Measurements from ENCODE around the gene ANKRD62.
"Not testable (repeated sequence)": the region's sequence is repeated elsewhere in the genome, so short reads cannot be mapped to it uniquely, and the experiment has no call there.

The ANKRD62 gene

DNA sequence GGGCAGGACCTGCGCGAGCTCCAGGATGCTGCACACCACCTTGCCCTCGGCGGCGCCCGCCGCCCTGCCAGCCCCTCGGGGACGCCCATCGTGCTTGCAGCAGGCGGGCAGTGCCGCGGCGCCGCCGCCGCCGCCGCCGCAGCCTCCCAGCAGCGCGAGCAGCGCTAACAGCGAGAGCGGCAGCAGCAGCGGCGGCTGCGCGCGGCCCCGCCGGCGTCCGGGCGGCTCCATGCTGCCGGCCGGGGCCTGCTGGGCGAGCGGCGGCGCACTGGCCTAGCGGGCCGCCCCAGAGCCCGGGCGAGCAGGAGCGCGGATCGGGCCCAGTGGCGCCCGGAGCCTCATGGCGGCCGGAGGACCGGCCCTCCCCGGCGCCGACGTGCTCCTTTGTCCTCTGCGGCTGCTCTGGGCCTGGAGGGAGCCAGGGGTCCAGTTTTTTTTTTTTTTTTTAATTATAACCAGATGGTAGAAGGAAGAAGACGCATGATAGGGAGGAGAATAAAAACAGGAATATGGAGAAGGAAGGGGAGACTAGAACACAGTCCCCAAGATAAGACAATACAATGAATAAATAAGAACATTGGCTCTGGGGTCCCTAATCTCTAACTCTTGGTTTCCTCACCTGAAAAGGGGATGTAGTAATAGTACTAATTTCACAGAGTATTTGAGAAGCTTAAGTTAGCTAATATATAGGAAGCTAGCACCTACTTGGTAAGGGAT, 17.1 kb upstream of the ANKRD62 start:
- ATAC-seq (replicated peaks), result peak; percentile 79 to 83
- Mint-ChIP-seq H3K27ac (no peak overlapping the region), H3K4me3 (peak overlapping the region; percentile 62 to 73), H3K27me3 (peaks cover 16 to 18% of the 10 kb centered on the region in 2 donors), H3K9me3 (no peaks in the 10 kb centered on the region), H3K4me1 (no peaks in the 10 kb centered on the region), H3K36me3 (no peaks in the 10 kb centered on the region)
- DNase-seq, result no peak

DNA sequence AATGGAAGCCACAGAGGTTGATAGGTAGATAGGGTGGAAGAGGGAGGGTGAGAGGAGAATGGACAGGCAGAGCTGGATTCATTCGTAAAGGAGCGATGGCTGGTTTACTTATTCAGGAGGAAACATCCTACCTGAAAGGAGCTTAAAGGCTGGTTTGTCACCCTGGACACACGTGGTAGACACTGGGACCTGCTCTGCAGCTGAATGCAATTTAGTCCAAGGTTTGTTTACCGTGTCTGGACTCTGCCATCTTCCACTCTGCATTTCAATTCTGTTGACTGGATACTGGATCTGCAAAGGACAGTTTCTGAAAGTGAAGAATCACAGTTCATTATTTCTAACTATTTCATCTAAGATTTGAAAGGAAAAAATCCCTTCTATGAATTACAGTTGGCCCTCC, 15.6 kb upstream of the ANKRD62 start:
- not testable (repeated sequence) for H3K4me1 Mint-ChIP-seq; H3K27ac Mint-ChIP-seq; ATAC-seq (replicated peaks)

DNA sequence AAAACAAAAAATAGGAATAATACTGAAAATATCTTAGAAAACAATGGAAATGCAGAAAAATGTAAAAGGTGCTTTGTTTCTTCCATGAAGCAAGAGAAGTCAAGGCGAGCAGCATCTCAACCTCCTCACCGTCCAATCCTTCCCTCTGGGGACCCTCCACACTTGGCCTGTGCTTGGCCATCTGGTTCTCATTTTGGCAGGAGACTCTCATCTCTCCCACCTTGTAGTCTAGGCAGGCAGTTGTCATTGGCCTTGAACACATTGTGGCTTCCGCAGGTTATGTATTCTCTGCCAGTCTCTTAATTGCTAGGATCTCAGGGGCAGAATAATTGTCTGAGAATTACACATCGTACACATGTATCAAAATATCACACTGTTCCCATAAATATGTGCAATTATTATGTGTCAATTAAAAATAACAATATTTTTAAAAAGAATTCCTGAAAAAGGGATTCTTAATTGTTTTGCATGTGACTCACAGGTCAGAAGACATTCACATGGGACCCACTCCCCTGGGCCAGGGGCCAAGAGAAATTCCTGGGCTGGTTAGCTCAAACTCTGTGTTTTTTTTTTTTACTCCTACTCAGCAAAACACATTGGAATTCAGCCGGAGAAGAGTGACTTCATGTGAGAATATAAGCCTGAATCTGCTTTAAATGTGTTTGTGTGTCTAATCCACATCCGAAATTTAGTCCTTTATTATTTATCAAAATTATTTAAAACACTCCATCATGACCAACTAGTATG, 14.0 kb upstream of the ANKRD62 start:
- Mint-ChIP-seq H3K4me1 (no peaks in the 10 kb centered on the region), H3K27me3 (peaks cover 11 to 31% of the 10 kb centered on the region in 2 donors), H3K27ac (no peak overlapping the region), H3K9me3 (no peaks in the 10 kb centered on the region), H3K36me3 (no peaks in the 10 kb centered on the region), H3K4me3 (no peak overlapping the region)
- ATAC-seq (replicated peaks) (no peak), DNase-seq (no peak)

More for the DNA sequence above, 15.6 kb upstream of the ANKRD62 start:
- H3K27me3 Mint-ChIP-seq, result peaks cover 16 to 24% of the 10 kb centered on the region in 2 donors
- H3K9me3 Mint-ChIP-seq, DNase-seq, H3K36me3 Mint-ChIP-seq, H3K4me3 Mint-ChIP-seq: not testable (repeated sequence)

DNA sequence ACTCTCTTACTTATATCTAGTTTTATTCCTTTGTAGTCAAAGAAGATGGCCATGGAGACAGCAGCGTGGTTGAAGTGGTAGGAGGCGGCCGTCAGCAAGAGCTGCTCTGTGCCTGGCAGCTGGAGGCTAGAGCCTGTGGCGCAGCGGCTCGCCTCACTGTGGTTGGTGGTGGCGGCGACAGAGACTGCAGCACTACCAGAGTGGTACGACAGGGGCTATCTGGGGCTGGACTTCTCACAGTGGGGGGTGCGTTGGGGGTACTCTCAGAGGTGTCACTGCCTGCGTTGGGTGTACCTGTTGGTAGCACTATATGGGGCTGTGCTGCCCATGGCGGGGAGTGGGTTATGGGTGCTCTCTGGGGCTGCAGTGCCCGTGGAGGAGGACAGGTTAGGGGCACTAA, 8.5 kb upstream of the ANKRD62 start:
- no peak for ATAC-seq (replicated peaks)
- Mint-ChIP-seq H3K4me3 (no peak overlapping the region), H3K36me3 (no peaks in the 10 kb centered on the region), H3K27ac (no peak overlapping the region), H3K9me3 (peaks cover 0 to 1% of the 10 kb centered on the region in 2 donors), H3K27me3 (peaks cover 8 to 35% of the 10 kb centered on the region in 2 donors), H3K4me1 (no peaks in the 10 kb centered on the region)
- DNase-seq, result no peak

DNA sequence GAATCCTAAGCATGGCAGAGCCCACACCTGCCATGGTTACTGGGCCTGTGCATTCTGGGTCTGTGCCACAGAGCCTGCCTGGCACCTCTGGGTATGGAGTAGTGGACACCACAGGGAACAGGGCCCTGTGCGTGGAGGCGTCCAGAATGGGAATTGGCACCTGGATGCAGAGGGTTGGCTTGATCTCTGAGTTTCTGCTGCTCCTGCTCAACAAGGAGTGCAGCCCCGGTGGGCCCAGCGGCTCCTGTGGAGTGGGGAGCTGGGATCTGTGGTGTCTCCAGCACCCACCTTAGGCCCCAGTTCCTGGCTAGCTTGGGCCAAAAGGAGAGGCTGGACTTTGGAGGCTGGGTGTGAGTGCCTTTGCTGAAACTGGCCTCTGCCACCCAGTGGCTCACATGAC, 7.9 kb upstream of the ANKRD62 start:
- H3K27me3 Mint-ChIP-seq, result peaks cover 8 to 35% of the 10 kb centered on the region in 2 donors
- no peak overlapping the region for H3K4me3 Mint-ChIP-seq
- no peaks in the 10 kb centered on the region for H3K4me1 Mint-ChIP-seq
- H3K27ac Mint-ChIP-seq, result no peak overlapping the region
- ATAC-seq (replicated peaks) (no peak), DNase-seq (no peak)
- H3K36me3 Mint-ChIP-seq, result no peaks in the 10 kb centered on the region
- peaks cover 0 to 1% of the 10 kb centered on the region in 2 donors for H3K9me3 Mint-ChIP-seq

DNA sequence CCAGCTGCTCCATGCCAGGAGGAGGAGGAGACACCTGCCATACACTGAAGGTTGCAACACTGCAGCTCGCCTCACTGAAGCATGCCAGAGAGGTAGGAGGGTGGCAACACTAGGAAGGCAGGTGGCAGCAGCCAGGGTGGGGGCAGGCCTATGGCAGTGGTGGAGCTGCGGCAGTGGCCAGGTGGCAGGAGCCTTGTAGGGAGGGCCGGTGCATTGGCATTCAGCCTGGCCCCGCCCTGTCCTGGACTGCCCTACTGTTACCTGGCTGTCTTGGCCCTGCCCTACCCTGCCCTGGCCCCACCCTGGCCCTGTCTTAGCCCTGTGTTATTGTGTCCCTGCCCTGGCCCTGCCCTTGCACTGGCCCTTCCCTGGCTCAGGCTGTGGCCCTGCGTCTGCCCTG, 7.4 kb upstream of the ANKRD62 start:
- Mint-ChIP-seq H3K4me3 (no peak overlapping the region), H3K27me3 (peaks cover 10 to 35% of the 10 kb centered on the region in 2 donors), H3K4me1 (no peaks in the 10 kb centered on the region), H3K36me3 (no peaks in the 10 kb centered on the region), H3K27ac (no peak overlapping the region), H3K9me3 (peaks cover 0 to 1% of the 10 kb centered on the region in 2 donors)
- DNase-seq, result no peak
- ATAC-seq (replicated peaks), result peak in 1 of 2 donors; percentile 14

DNA sequence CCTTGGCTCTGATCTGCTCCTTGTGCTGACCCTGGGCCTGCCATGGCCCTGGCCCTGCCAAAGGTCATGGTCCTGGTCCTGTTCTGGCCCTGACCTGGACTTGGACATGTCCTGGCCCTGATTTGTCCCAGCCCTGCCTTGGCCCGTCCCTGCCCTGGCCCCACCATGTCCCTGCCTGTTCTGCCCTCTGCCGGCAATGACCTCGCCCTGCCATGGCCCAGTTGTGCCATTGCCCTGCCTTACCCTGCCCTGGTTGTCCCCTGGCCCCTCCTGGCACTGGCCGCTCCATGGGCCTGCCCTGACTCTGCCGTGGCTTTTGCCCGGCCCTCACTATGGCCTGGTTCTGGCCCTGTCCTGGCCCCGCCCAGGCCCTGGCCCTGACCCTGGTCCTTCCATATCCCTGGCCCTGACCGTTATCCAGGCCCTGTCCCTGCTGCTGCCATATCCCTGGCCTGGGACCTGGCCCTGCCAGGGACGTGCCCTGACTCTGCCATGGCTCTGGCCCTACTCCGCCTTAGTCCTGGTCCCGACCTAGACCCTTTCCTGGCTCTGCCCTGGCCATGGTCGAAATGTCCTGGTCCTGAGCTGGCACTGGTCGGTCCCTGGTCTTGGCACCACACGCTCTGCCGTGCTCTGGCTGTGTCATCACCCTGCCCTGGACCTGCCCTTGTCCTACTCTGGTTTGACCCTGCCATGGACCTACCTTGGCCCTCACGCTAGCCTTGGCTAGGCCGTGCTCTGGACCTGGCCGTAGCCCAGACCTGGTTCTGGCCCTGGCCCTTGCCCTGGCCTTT, 6.8 kb upstream of the ANKRD62 start:
- Mint-ChIP-seq H3K36me3 (no peaks in the 10 kb centered on the region), H3K4me1 (no peaks in the 10 kb centered on the region), H3K4me3 (no peak overlapping the region), H3K27ac (no peak overlapping the region), H3K27me3 (peaks cover 12 to 38% of the 10 kb centered on the region in 2 donors), H3K9me3 (peaks cover 0 to 1% of the 10 kb centered on the region in 2 donors)
- ATAC-seq (replicated peaks), result peak in 1 of 2 donors; percentile 5
- no peak for DNase-seq

DNA sequence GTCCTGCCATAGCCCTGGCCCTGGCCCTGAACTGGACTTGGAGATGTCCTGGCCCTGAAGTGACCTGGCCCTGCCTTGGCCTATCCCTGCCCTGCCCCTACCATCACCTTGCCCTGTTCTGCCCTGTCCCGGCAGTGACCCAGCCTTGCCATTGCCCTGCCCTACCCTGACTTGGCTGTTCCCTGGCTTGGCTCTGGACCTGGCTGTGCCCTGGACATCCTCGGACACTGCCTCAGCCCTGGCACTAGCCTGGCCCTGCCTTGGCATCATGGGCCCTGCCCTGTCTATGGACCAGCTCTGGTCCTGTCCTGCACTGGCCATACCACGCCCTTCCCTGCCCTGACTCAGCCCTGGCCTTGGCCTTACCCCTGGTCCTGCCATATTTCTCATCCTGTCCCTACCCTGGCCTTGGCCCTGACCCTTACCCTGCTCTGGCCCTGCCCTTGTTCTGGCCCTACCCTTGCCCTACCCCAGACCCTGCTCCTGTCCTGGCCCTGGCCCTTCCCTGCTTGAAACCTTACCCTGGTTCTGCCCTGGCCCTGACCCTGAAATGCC, 6.1 kb upstream of the ANKRD62 start:
- H3K4me3 Mint-ChIP-seq, result no peak overlapping the region
- ATAC-seq (replicated peaks), result no peak

DNA sequence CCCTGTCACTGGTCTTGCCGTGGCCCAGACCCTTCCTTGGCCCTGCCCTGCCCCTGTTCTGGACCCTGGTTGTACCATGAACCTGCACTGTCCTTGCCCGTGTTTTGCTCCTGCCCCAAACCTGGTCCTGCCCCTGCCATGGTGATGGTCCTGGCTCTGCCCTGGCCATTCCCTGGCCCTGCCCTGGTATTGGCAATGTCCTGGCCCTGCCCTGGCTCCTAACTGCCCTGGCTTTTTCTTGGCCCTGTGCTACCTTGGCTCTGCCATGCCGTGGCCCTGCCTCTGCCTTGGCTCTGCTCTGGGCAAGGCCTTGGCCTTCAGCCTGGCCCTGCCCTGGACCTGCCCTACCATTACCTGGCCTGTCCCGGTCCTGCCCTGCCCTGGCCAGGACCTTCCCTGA, 5.5 kb upstream of the ANKRD62 start:
- Mint-ChIP-seq H3K4me1 (no peaks in the 10 kb centered on the region), H3K4me3 (no peak overlapping the region), H3K9me3 (peaks cover 4% of the 10 kb centered on the region in 2 donors), H3K36me3 (peaks cover 0 to 2% of the 10 kb centered on the region in 2 donors), H3K27ac (no peak overlapping the region), H3K27me3 (peaks cover 17 to 39% of the 10 kb centered on the region in 2 donors)
- DNase-seq (no peak), ATAC-seq (replicated peaks) (no peak)

More for the DNA sequence above, 6.1 kb upstream of the ANKRD62 start:
- Mint-ChIP-seq H3K9me3 (peaks cover 0 to 1% of the 10 kb centered on the region in 2 donors), H3K36me3 (no peaks in the 10 kb centered on the region), H3K4me1 (no peaks in the 10 kb centered on the region), H3K27me3 (peaks cover 12 to 36% of the 10 kb centered on the region in 2 donors), H3K27ac (no peak overlapping the region)
- no peak for DNase-seq

DNA sequence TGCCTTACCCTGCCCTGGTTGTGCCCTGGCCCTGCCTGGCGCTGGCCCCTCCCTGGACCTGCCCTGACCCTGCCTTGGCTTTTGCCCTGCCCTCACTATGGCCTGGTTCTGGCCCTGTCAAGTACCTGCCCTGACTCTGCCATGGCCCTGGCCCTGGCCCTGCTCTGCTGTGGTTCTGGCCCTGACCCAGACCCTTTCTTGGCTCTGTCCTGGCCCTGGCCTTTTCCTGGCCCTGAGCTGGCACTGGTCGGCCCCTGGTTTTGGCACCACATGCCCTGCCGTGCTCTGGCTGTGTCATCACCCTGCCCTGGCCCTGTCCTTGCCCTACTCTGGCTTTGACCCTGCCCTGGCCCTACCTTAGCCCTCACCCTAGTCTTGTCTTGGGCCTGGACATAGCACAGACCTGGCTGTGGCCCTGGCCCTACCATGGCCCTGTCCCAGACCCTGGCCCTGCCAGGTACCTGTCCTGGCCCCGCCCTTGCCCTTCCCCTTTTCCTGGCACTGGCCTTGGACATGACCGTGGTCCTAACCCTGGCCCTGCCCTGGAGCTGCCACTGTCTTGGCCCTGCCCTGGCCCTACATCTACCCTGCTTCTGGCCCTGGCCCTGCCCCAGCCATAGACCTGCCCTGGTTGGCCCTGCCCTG, 4.8 kb upstream of the ANKRD62 start:
- peaks cover 0 to 2% of the 10 kb centered on the region in 2 donors for H3K36me3 Mint-ChIP-seq
- H3K4me3 Mint-ChIP-seq, result no peak overlapping the region
- peaks cover 4 to 6% of the 10 kb centered on the region in 2 donors for H3K9me3 Mint-ChIP-seq
- peaks cover 20 to 36% of the 10 kb centered on the region in 2 donors for H3K27me3 Mint-ChIP-seq
- DNase-seq (no peak), ATAC-seq (replicated peaks) (no peak)
- no peaks in the 10 kb centered on the region for H3K4me1 Mint-ChIP-seq
- H3K27ac Mint-ChIP-seq, result no peak overlapping the region

DNA sequence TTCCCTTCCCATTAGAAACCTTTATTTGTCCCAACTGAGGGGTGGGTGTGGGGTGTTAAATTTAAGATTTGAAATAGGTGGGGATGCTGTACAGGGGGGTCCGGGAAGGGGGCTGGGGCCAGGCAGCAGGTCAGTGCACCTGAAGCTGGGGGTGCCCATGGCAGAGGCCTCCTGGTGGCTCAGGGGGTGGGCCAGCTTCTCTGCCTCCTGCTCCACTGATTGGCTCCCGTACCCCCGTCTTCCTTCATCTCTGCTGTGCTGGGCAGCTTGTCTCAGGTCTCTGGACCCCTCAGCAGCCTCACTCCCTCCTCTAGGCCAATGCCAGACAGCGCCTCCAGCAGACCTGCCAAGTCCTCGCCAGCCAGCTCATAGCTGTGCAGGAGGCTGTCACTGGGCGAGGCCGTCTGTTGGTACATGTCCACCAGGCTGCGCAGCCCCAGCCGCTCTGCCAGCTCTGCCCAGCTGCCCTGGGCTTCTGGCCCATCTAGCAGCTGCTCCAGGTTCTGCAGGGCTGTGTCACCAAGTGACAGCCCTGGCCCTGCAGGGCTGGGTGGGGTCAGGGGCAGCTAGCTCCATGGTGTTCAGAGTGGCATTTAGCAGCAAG, 2.0 kb upstream of the ANKRD62 start:
- no peak overlapping the region for H3K27ac Mint-ChIP-seq
- DNase-seq (no peak), ATAC-seq (replicated peaks) (peak in 1 of 2 donors; percentile 12)
- peaks cover 0 to 2% of the 10 kb centered on the region in 2 donors for H3K36me3 Mint-ChIP-seq
- no peaks in the 10 kb centered on the region for H3K4me1 Mint-ChIP-seq
- peaks cover 26 to 31% of the 10 kb centered on the region in 2 donors for H3K27me3 Mint-ChIP-seq
- H3K9me3 Mint-ChIP-seq, result peaks cover 4 to 8% of the 10 kb centered on the region in 2 donors
- H3K4me3 Mint-ChIP-seq, result no peak overlapping the region

DNA sequence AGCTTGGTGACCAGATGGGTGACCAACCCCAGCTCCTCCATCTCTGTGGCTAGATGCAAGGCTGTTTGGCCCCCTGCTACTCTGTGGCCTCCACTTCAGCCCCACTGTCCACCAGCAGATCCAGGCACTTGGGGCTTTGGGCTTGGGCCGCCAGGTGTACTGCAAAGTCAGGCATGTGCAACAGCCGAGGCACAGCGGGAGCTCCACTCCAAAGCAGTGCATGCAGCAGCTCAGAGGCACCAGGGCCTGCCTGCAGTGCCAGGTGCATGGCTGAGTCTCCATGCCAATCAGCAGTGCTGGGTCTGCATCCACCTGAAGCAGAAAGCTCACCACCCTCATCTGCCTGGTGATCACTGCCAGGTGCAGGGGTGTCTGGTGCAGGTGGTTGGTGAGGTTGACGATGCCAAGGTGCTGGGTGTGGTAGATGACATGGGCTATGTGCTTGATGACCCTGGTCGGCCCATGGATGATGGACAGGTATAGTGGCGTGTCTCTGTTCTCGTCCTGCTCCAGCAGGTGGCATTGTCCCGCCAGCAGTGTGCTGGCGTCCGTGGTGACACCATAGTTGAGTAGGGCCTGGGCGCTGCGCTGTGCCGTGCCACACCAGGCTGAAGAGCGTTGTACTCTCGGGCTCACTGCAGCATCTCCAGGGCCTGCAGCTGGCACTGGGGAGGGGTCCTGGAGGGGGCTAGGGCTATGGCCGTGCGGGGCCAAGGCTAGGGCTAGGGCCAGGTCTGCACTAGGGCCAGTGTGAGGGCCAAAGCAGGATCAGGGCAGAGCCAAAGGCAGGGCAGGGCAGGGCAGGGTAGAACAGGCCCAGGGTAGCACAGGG, 1.0 kb upstream of the ANKRD62 start:
- H3K27ac Mint-ChIP-seq, result no peak overlapping the region
- H3K36me3 Mint-ChIP-seq, result peaks cover 0 to 2% of the 10 kb centered on the region in 2 donors
- peaks cover 21 to 22% of the 10 kb centered on the region in 2 donors for H3K27me3 Mint-ChIP-seq
- DNase-seq (no peak), ATAC-seq (replicated peaks) (peak; percentile 74 to 88)
- H3K4me3 Mint-ChIP-seq, result no peak overlapping the region
- peaks cover 4 to 6% of the 10 kb centered on the region in 2 donors for H3K9me3 Mint-ChIP-seq
- H3K4me1 Mint-ChIP-seq, result no peaks in the 10 kb centered on the region

DNA sequence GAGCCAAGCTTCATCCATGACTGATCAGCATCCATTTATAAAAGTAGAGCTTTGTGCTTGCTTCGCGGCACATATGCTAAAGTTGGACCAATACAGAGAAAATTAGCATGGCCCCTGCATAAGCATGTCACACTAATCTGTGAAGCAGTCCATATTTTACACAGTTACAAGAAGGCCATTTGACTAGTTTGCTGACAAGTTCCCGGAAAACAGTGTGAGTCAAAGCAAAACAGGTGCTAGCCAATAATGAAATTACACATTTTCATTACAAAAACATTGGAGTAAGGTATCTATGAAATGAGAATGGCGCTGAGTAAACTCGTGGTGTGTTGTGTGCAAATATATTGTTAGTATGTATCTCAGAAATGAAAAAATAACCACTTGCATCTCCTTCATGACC, 4.7 kb downstream of the ANKRD62 start:
- peaks cover 20% of the 10 kb centered on the region in 2 donors for H3K27me3 Mint-ChIP-seq
- H3K9me3 Mint-ChIP-seq, result peaks cover 0 to 4% of the 10 kb centered on the region in 2 donors
- ATAC-seq (replicated peaks) (peak in 1 of 2 donors; percentile 38), DNase-seq (no peak)
- H3K4me1 Mint-ChIP-seq, result no peaks in the 10 kb centered on the region
- H3K27ac Mint-ChIP-seq, result no peak overlapping the region
- no peaks in the 10 kb centered on the region for H3K36me3 Mint-ChIP-seq
- H3K4me3 Mint-ChIP-seq, result no peak overlapping the region
